ENCODE measurements around the gene CERT1. TPM values are rescaled to one million over a fixed set of nuclear protein-coding genes. Genes with fewer than 3 reads are reported as not detected.

The CERT1 gene
- total and polyA plus RNA-seq, 9 of the 15 experiments (the other 6 are each of a cell fraction or from before 2014, with no cell fraction given), result 3.4 to 24.7 (median 9.8) TPM

GRCh38 chr5:75336615-75337336 is 174.7 kb downstream of the CERT1 start, which contains the start of gene HMGCR (continued):
- TF ChIP-seq ZNF592 (IDR thresholded peaks at IDR 0.05), result 0 out of 2 replicates have a peak, but pooled peaks have one; percentile 20
- peak; percentile 66 for TF ChIP-seq CHD2 (IDR thresholded peaks at IDR 0.05; ENCODE audit: low read depth, low read length)
- no peak for TF ChIP-seq WHSC1 (IDR thresholded peaks at IDR 0.05; ENCODE audit: low read length)
- TF ChIP-seq SLC30A9 (CRISPR knock-in tag; IDR thresholded peaks at IDR 0.05), result no peak
- TF ChIP-seq RCOR1 (IDR thresholded peaks at IDR 0.05; ENCODE audit: borderline replicate concordance in 1 of 2, low read depth in 2 of 2, low read length in 2 of 2), result peak in 1 of 2 experiments; percentile 95; a peak in 2 of 4 replicates
- peak; percentile 89 for TF ChIP-seq CREB1 (IDR thresholded peaks at IDR 0.05)
- peak; percentile 91 for TF ChIP-seq CREB1 (CRISPR knock-in tag; IDR thresholded peaks at IDR 0.05)
- TF ChIP-seq MYNN (IDR thresholded peaks at IDR 0.05), result 0 out of 2 replicates have a peak, but pooled peaks have one; percentile 6
- TF ChIP-seq MYNN (CRISPR knock-in tag; IDR thresholded peaks at IDR 0.05), result no peak
- peak; percentile 60; the same call in 1 of the 2 replicates for TF ChIP-seq PML (IDR thresholded peaks at IDR 0.05; ENCODE audit: low read length)
- TF ChIP-seq ZNF766 (CRISPR knock-in tag; conservative IDR thresholded peaks at IDR 0.05), result no peak
- TF ChIP-seq HLTF (IDR thresholded peaks at IDR 0.05), result peak; percentile 61; the same call in 1 of the 2 replicates
- peak in 1 of 3 experiments; percentile 48; a peak in 1 of 6 replicates for TF ChIP-seq ZBTB11 (CRISPR knock-in tag; IDR thresholded peaks at IDR 0.05)
- TF ChIP-seq PRDM10 (IDR thresholded peaks at IDR 0.05; ENCODE audit: partially characterized antibody), result peak; percentile 98
- no peak for TF ChIP-seq CREB5 (CRISPR knock-in tag; IDR thresholded peaks at IDR 0.05)
